Measurements from ENCODE around the gene COX6A1. TPM values are rescaled to one million over a fixed set of nuclear protein-coding genes. Genes with fewer than 3 reads are reported as not detected.

Gene COX6A1
- total and polyA plus RNA-seq, 2 of the 13 experiments (the other 11 are each of a cell fraction or from before 2014, with no cell fraction given): 542 to 673 TPM

DNA sequence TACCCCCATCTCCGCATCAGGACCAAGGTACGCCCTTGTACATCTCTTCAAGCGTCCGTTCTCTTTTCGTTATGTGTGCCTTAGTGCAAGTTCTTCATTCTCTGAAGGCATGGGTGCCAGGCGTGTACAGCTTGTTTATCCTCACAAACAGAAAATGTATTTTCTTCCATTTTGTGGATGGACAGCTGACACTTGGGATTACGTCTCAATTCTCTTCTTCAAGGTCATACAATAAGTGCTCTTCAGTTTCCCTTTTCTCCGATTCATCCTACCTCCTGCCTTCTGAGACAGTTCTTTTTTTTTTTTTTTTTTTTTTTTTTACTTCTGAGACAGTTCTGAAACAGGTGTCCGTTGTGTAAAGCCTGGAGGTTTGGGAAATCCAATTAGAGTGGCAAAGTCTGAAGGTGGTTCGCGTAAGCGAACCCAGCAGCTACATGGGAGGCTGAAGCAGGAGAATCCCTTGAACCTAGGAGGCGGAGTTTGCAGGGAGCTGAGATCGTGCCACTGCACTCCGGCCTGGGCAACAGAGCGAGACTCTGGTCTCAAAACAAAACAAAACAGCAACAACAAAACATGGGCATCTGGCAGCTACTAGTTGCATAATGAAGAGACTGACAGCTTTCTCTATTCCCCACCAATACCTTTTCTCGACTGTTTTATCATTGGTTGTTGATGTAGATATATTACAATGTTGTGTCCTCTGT is 734 bp downstream of the COX6A1 start (continued):
- TF ChIP-seq, protein P1, sequence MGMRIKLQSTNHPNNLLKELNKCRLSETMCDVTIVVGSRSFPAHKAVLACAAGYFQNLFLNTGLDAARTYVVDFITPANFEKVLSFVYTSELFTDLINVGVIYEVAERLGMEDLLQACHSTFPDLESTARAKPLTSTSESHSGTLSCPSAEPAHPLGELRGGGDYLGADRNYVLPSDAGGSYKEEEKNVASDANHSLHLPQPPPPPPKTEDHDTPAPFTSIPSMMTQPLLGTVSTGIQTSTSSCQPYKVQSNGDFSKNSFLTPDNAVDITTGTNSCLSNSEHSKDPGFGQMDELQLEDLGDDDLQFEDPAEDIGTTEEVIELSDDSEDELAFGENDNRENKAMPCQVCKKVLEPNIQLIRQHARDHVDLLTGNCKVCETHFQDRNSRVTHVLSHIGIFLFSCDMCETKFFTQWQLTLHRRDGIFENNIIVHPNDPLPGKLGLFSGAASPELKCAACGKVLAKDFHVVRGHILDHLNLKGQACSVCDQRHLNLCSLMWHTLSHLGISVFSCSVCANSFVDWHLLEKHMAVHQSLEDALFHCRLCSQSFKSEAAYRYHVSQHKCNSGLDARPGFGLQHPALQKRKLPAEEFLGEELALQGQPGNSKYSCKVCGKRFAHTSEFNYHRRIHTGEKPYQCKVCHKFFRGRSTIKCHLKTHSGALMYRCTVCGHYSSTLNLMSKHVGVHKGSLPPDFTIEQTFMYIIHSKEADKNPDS (CRISPR knock-in tag; IDR thresholded peaks at IDR 0.05): no peak
- TF ChIP-seq RELA (CRISPR knock-in tag; IDR thresholded peaks at IDR 0.05) (no peak), GZF1 (CRISPR knock-in tag; IDR thresholded peaks at IDR 0.05) (0 out of 2 replicates have a peak, but pooled peaks have one; percentile 20), HDAC1 (CRISPR knock-in tag; IDR thresholded peaks at IDR 0.05) (no peak), MAX (IDR thresholded peaks at IDR 0.05) (no peak), RXRA (CRISPR knock-in tag; IDR thresholded peaks at IDR 0.05) (no peak), SUZ12 (IDR thresholded peaks at IDR 0.05; ENCODE audit: low read depth, low read length) (no peak), ZNF235 (CRISPR knock-in tag; IDR thresholded peaks at IDR 0.05; ENCODE audit: borderline replicate concordance) (no peak), ZNF33B (CRISPR knock-in tag; IDR thresholded peaks at IDR 0.05) (no peak), ZNF546 (CRISPR knock-in tag; conservative IDR thresholded peaks at IDR 0.05) (0 out of 2 replicates have a peak, but pooled peaks have one; percentile 12), CBFB (CRISPR knock-in tag; IDR thresholded peaks at IDR 0.05) (no peak)
- TF ChIP-seq, protein P2, sequence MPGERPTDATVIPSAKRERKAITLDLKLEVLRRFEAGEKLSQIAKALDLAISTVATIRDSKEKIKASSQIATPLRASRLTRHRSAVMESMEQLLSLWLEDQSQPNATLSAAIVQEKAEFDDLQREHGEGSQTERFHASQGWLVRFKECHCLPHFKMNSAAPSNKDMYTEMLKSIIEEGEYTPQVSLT (CRISPR knock-in tag; IDR thresholded peaks at IDR 0.05; ENCODE audit: borderline replicate concordance, low read depth): 0 out of 2 replicates have a peak, but pooled peaks have one; percentile 48

Data from HepG2 (cell line).